ENCODE measurements around the gene ZNF609. TPM values are rescaled to one million over a fixed set of nuclear protein-coding genes. Genes with fewer than 3 reads are reported as not detected.

ZNF609 gene
- total and polyA plus RNA-seq, 4 donors: 4.6 to 18.1 (median 8.0) TPM

DNA sequence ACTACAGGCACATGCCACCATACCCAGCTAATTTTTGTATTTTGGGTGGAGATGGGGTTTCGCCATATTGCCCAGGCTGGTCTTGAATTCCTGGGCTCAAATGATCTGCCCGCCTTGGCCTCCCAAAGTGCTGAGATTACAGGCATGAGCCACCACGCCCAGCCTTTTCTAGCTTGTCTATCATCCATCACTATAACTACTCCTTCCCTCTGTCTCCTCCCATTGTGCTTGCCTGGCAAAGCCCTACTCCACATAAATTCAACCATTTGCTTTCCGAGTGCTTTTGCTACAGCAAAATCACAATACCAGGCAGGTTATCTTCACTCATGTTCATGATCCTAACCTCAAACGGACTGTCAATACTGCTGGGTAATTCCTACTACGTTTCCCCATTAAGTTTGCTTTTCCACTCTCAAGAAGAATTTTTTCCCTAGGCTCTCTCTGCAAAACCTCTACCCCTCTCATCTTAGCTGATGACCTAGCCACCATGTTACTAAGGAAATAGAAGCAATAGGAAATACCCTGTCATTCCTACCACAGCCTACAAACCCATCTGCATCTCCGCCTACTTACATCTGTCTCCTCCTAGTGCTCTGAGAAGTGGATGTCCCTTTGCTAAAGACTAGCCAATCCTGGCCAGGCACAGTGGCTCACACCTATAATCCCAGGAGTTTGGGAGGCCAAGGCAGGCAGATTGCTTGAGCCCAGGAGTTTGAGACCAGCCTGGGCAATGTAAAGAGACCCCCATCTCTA is 250.5 kb downstream of the ZNF609 start:
- H3K9me3 ChIP-seq (ENCODE audit: control insufficient read depth in 4 of 4, low read length in 3 of 4): no peaks in the 10 kb centered on the region
- no peak overlapping the region for H3K4me3 ChIP-seq (ENCODE audit: low read depth in 1 of 3, low read length in 3 of 3)
- 90% methylated on average over 7 of the region's 7 CpGs for WGBS
- no peaks in the 10 kb centered on the region for H3K36me3 ChIP-seq (ENCODE audit: control insufficient read depth in 4 of 4, insufficient read depth in 3 of 4, low read depth in 1 of 4, low read length in 3 of 4)
- TF ChIP-seq YY1 (IDR thresholded peaks at IDR 0.05): no peak
- TF ChIP-seq EGR1 (IDR thresholded peaks at IDR 0.05; ENCODE audit: low read depth in 2 of 2): no peak
- no peak for TF ChIP-seq HNF4A (conservative IDR thresholded peaks at IDR 0.05)
- TF ChIP-seq RAD21 (IDR thresholded peaks at IDR 0.05): no peak
- TF ChIP-seq FOXA1 (IDR thresholded peaks at IDR 0.05): no peak
- no peak for TF ChIP-seq GABPA (IDR thresholded peaks at IDR 0.05 in 1 of 2, conservative IDR thresholded peaks at IDR 0.05 in 1 of 2)
- no peak for TF ChIP-seq ATF3 (IDR thresholded peaks at IDR 0.05)
- no peak for TF ChIP-seq RXRA (IDR thresholded peaks at IDR 0.05)
- TF ChIP-seq, protein P1, sequence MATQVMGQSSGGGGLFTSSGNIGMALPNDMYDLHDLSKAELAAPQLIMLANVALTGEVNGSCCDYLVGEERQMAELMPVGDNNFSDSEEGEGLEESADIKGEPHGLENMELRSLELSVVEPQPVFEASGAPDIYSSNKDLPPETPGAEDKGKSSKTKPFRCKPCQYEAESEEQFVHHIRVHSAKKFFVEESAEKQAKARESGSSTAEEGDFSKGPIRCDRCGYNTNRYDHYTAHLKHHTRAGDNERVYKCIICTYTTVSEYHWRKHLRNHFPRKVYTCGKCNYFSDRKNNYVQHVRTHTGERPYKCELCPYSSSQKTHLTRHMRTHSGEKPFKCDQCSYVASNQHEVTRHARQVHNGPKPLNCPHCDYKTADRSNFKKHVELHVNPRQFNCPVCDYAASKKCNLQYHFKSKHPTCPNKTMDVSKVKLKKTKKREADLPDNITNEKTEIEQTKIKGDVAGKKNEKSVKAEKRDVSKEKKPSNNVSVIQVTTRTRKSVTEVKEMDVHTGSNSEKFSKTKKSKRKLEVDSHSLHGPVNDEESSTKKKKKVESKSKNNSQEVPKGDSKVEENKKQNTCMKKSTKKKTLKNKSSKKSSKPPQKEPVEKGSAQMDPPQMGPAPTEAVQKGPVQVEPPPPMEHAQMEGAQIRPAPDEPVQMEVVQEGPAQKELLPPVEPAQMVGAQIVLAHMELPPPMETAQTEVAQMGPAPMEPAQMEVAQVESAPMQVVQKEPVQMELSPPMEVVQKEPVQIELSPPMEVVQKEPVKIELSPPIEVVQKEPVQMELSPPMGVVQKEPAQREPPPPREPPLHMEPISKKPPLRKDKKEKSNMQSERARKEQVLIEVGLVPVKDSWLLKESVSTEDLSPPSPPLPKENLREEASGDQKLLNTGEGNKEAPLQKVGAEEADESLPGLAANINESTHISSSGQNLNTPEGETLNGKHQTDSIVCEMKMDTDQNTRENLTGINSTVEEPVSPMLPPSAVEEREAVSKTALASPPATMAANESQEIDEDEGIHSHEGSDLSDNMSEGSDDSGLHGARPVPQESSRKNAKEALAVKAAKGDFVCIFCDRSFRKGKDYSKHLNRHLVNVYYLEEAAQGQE (IDR thresholded peaks at IDR 0.05): no peak
- TF ChIP-seq, protein P2, sequence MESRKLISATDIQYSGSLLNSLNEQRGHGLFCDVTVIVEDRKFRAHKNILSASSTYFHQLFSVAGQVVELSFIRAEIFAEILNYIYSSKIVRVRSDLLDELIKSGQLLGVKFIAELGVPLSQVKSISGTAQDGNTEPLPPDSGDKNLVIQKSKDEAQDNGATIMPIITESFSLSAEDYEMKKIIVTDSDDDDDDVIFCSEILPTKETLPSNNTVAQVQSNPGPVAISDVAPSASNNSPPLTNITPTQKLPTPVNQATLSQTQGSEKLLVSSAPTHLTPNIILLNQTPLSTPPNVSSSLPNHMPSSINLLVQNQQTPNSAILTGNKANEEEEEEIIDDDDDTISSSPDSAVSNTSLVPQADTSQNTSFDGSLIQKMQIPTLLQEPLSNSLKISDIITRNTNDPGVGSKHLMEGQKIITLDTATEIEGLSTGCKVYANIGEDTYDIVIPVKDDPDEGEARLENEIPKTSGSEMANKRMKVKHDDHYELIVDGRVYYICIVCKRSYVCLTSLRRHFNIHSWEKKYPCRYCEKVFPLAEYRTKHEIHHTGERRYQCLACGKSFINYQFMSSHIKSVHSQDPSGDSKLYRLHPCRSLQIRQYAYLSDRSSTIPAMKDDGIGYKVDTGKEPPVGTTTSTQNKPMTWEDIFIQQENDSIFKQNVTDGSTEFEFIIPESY (IDR thresholded peaks at IDR 0.05): no peak
- no peak for TF ChIP-seq TAF1 (conservative IDR thresholded peaks at IDR 0.05)
- TF ChIP-seq, protein P3, sequence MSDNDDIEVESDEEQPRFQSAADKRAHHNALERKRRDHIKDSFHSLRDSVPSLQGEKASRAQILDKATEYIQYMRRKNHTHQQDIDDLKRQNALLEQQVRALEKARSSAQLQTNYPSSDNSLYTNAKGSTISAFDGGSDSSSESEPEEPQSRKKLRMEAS (IDR thresholded peaks at IDR 0.05): no peak
- TF ChIP-seq CTCF (IDR thresholded peaks at IDR 0.05; ENCODE audit: low read depth, low read length, missing input control): no peak
- no peak for TF ChIP-seq SP1 (IDR thresholded peaks at IDR 0.05)
- no peaks in the 10 kb centered on the region for H3K27me3 ChIP-seq (ENCODE audit: control insufficient read depth in 4 of 4, insufficient read depth in 4 of 4, low read length in 3 of 4)
- H3K4me1 ChIP-seq (ENCODE audit: control insufficient read depth in 4 of 4, insufficient read depth in 4 of 4, low read length in 3 of 4): peaks cover 1 to 19% (median 12%) of the 10 kb centered on the region in 4 donors
- H3K27ac ChIP-seq (ENCODE audit: low read depth in 1 of 2, low read length in 2 of 2): no peak overlapping the region
- DNase-seq (ENCODE audit: low spot score): no peak
- no peak overlapping the region for H3K9ac ChIP-seq (ENCODE audit: low read depth in 1 of 2, low read length in 2 of 2)

Measured in liver (tissue), 9 donors.